ENCODE measurements around the gene SEC22A.

GRCh38 chr3:123155471-123156011, 46.2 kb upstream of the SEC22A start:
- no peak for TF ChIP-seq POLR2A (IDR thresholded peaks at IDR 0.05; ENCODE audit: insufficient read depth in 1 of 2, low read depth in 2 of 2, low read length in 2 of 2)
- no peak for TF ChIP-seq TCF7L2 (IDR thresholded peaks at IDR 0.05; ENCODE audit: low read depth, low read length)
- TF ChIP-seq BCL6 (CRISPR knock-in tag; IDR thresholded peaks at IDR 0.05): no peak
- TF ChIP-seq ATF7 (IDR thresholded peaks at IDR 0.05): no peak
- TF ChIP-seq ATF7 (CRISPR knock-in tag; IDR thresholded peaks at IDR 0.05): no peak
- TF ChIP-seq USF2 (IDR thresholded peaks at IDR 0.05; ENCODE audit: low read depth, low read length): no peak
- TF ChIP-seq USF2 (CRISPR knock-in tag; IDR thresholded peaks at IDR 0.05; ENCODE audit: borderline replicate concordance): no peak
- no peak for TF ChIP-seq PRDM10 (CRISPR knock-in tag; IDR thresholded peaks at IDR 0.05; ENCODE audit: low read depth)
- no peak for TF ChIP-seq ETS1 (CRISPR knock-in tag; IDR thresholded peaks at IDR 0.05)
- no peak for TF ChIP-seq JUN (CRISPR knock-in tag; IDR thresholded peaks at IDR 0.05)
